Ishikawa (cell line): ENCODE data around the gene C1orf87.

Experiments
- EGR1 ChIP-seq: IDR thresholded peaks from 2 replicates; pipeline ENCODE4 v1.6.1; 2012
- RAD21 ChIP-seq: IDR thresholded peaks from 2 replicates; pipeline ENCODE4 v1.6.1; 2012; ENCODE audit warnings: low read depth
- TF ChIP-seq, protein P1 (sequence below): IDR thresholded peaks from 2 replicates; pipeline ENCODE4 v1.6.1; 2012

- TF ChIP-seq EGR1 = no peak
- TF ChIP-seq RAD21 = no peak
- TF ChIP-seq, protein P1, sequence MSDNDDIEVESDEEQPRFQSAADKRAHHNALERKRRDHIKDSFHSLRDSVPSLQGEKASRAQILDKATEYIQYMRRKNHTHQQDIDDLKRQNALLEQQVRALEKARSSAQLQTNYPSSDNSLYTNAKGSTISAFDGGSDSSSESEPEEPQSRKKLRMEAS = no peak
Measured at GRCh38 chr1:60111716-60112115, 38.1 kb upstream of the C1orf87 start.
